Measurements from ENCODE around the gene SPATA31C1.

GRCh38 chr9:87874304-87874623 is 43.5 kb upstream of the SPATA31C1 start:
- TF ChIP-seq POLR2A (IDR thresholded peaks at IDR 0.05): no peak
- no peak for TF ChIP-seq CTCF (IDR thresholded peaks at IDR 0.05)

All from breast epithelium (tissue), 3 donors.